ENCODE measurements around the gene GZF1.

GRCh38 chr20:23419995-23420901, 58.3 kb downstream of the GZF1 start:
- no peak for TF ChIP-seq POLR2A (IDR thresholded peaks at IDR 0.05; ENCODE audit: low read depth, low read length)
- no peak for TF ChIP-seq TAF1 (IDR thresholded peaks at IDR 0.05; ENCODE audit: borderline replicate concordance, low read depth, low read length)
